Activated CD4-positive, alpha-beta T cell treated with anti-CD3 and anti-CD28 coated beads for 24 hours (primary cell): ENCODE data around the gene MRPS10.
"Not testable (repeated sequence)": the region's sequence is repeated elsewhere in the genome, so short reads cannot be mapped to it uniquely, and the experiment has no call there.

Experiments
- DNase-seq, 2 donors: peaks; one replicate each; pipeline ENCODE4 v3.0.0-alpha.2; 2020; ENCODE audit warnings: low read depth in 2 of 2

MRPS10 gene

GRCh38 chr6:42177514-42178364 lies 39.9 kb downstream of the MRPS10 start:
- no peak for DNase-seq

- no peak for DNase-seq
Observed at GRCh38 chr6:42176981-42177380, 40.7 kb downstream of the MRPS10 start.

- no peak for DNase-seq
Observed at GRCh38 chr6:42175860-42176259, 41.8 kb downstream of the MRPS10 start.

- DNase-seq: no peak
Observed at GRCh38 chr6:42173101-42173500, 44.6 kb downstream of the MRPS10 start, which contains the start of gene GUCA1A. Gene GUCA1A (plus strand): TSS chr6:42173364. CDS start chr6:42173614, 250 bp downstream.

- no peak for DNase-seq
Observed at GRCh38 chr6:42171813-42172581, 45.7 kb downstream of the MRPS10 start.

DNA sequence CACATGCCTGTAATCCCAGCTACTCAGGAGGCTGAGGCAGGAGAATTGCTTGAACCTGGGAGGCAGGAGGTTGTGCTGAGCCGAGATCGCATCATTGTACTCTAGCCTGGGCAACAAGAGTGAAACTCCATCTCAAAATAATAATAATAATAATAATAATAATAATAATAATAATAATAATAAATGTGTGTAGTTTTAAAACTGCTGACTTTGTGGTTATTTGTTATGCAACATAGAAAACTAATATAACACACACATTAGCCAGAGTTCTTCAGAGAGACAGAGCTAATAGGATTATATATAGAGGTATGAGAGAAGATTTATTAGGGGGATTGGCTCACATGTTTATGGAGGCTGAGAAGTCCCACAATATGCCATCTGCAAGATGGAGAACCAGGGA lies 47.9 kb downstream of the MRPS10 start:
- not testable (repeated sequence) for DNase-seq

- DNase-seq: no peak
Observed at GRCh38 chr6:42168650-42169049, 49.0 kb downstream of the MRPS10 start.

DNA sequence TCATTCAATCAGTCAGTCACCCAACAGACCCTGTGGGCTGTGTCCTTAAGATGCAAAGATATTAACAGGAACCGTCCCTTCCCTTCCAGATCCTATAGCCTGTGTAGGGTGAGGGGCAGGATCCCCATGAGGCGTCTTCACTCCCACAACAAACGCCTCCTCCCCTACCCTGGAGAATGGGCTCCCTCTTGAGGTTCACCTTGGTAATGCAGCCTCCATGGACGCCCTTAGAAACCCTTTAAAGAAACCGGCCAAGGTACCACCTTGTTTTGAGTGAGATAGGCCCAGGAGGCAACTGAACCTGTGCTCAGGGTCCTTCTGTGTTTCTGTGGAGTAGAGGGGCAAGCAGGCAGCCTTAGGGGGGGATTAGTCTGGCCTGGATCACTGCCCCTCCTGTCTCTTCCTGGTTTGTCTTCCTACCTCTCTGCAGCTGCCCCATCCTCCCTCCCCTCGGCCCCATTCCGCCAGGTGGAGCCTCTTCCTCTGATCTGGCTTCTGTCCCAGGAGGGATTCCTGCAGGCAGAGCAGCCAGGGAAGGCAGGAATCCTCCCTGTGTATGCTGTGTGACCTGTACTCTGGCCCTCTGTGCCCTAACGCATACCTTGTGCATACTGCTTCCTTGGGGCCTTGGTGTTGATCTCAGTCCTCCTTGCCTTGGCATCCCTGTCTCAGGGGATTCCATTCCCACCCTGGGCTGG lies 51.1 kb downstream of the MRPS10 start:
- peak; percentile 68 to 82 for DNase-seq

DNA sequence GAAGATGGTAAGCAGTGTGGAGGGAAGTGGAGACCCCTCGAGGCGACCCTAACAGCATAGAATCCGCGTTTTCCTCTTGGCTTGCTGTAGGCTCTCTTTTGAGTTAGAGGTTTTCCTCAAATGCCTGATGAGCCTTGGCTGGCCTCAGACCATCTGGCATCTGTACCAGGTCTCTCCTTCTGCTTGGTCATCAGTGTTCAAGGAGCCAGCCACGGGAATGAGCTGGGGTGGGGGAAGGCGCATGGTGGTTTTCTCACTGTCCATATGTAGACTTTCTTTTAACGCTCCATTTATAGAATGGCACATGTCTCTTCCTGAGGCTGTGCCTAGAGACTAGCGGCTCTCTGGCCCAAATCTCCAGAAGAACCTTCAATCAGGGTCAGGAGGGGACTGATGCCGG lies 52.6 kb downstream of the MRPS10 start:
- DNase-seq: no peak

DNA sequence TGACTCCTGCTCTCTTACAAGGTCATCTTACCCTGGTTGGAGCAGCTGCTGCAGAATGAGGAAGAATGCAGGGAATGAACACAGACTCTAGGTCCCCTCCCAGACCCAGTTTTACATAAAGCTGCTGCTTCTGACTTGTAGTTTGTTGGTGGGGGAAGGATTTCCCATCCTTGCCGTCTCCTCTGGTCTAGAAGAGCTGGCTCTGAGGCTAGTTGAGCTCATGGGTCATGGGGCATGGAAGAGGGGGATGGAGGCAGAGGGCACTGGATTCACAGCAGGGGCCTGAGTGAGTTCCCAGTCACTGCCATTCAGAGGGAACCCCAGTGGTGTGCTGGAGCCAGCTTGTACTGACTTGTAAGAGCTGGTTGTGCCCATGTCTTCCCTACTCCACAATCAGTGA lies 53.7 kb downstream of the MRPS10 start:
- DNase-seq: no peak

DNA sequence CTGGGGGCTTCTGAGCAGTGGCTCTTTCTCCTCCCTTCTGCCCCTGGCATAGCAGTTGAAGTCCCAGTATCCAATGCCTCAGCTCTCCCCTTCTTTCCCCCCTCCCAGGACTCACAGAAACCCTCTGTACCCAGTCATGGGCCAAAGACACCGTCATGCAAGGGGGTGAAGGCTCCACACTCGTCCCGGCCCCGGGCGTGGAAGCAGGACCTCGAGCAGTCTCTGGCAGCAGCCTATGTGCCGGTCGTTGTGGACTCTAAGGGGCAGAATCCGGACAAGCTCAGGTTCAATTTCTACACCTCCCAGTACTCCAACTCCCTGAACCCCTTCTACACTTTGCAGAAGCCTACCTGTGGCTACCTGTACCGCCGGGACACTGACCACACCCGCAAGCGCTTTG lies 54.8 kb downstream of the MRPS10 start:
- no peak for DNase-seq

DNA sequence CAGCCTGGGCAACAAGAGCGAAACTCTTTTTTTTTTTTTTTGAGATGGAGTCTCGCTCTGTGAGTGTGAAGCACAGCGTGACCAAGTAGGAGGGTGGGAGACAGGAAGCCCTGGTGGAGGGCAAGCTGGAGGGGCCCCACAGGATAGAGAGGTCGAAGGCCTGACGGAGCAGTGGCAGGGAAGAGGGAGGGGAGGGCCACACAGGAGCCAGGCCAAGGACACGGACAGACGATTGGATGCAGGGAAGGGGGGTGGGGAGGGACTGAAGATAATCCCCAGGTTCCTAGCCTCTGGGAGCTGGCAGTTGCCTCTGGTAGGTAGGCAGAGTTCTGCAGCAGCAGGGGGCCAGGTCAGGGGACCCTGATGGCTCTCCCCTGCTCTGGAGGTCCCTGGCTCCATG lies 55.3 kb downstream of the MRPS10 start:
- no peak for DNase-seq

DNA sequence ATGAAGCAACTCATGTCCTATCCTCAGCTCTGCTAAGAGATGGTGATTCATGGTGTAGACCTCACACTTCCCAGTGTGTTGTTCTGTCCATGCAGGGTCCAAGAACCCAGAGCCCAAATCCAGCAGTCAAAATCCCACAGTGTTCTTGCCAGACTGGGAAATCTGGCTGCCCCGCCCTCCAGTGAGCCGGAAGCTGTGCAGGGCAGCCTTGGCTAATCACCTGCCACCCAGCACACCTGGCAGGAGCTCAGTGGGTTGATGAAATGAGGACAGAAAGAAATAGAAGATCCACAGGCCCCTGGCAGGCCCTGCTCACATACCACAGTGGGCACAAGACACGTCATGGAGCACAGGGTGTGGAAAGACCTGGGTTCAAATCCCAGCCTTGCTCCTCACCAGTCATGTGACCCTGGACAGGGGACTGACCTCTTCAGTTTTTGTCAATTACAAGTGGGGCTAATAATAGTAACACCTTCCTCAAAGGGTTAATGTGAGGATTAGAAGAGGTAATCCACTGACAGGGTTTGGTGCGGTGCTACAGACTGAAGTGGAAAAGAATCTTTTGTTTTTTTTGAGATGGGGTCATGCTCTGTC lies 58.1 kb downstream of the MRPS10 start:
- DNase-seq: no peak

GRCh38 chr6:42158631-42159030 lies 59.0 kb downstream of the MRPS10 start:
- DNase-seq: no peak

DNA sequence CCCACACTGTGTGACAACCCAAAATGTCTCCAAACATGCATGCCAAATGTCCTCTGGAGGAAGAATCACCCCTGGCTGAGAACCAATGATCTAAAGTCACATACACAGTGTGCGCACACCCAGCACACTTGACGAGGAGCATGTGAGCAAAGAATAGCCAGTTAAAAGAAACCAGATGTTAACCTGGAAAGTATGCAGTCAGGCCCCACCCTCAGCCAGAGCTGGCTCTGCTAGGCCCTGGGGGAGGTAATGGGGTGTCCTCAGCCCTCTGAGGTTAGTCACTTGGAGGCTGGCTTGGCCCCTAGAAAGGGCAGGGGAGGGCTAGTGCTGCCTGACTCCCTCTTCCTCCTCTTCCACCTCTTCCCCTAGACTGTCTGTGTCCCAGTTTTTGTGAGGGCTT lies 59.6 kb downstream of the MRPS10 start:
- DNase-seq: no peak
